Inferior parietal cortex (tissue), 1 donor: ENCODE measurements around the gene MTCP1.

Experiments
- DNase-seq: peaks from one replicate; pipeline ENCODE4 v3.0.0-alpha.2; 2016; ENCODE audit errors: extremely low spot score

MTCP1 gene, protein sequence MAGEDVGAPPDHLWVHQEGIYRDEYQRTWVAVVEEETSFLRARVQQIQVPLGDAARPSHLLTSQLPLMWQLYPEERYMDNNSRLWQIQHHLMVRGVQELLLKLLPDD

DNA sequence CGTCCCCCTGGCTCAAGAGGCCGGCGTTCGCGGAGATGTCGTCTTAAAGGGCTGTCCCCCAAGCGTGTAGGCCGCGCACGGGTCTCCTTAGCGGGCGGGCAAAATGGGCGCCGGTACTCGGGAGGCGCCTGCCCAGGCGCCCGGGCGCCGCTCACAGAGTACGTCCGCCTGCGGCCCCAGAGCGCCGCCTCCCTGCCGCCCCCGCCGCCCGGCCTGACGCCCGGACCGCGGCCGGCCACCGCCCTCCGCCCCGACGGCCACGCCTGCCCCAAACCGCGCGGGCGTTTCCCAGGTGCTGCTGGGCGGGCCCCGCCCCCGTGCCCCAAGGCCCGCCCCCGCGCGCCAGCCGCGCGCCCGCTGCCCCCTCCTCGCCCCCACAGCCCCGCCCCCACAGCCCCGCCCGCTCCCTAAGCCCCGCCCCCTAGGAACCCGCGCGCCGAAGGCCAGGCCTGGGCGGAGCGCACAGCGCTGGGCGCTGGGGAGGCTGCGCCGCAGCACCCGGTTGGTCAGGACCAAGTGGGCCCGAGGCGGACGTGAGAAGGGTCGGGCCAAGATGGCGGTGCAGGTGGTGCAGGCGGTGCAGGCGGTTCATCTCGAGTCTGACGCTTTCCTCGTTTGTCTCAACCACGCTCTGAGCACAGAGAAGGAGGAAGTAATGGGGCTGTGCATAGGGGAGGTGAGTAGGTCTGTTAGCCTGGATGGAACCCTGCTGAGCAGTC lies at the start of gene MTCP1, which contains the start of the genes BRCC3 and CMC4:
Gene MTCP1 (minus strand): TSS at position 162 of the 719 bp plus-strand sequence. CDS start 5,126 bp downstream, outside the sequence.
Gene BRCC3 (plus strand): TSS at position 534 of the 719 bp plus-strand sequence. CDS start 20 bp downstream, at position 554.
Gene CMC4 (minus strand): TSS at position 162 of the 719 bp plus-strand sequence. CDS start 7,113 bp downstream, outside the sequence.
- DNase-seq, result peak; percentile 57

DNA sequence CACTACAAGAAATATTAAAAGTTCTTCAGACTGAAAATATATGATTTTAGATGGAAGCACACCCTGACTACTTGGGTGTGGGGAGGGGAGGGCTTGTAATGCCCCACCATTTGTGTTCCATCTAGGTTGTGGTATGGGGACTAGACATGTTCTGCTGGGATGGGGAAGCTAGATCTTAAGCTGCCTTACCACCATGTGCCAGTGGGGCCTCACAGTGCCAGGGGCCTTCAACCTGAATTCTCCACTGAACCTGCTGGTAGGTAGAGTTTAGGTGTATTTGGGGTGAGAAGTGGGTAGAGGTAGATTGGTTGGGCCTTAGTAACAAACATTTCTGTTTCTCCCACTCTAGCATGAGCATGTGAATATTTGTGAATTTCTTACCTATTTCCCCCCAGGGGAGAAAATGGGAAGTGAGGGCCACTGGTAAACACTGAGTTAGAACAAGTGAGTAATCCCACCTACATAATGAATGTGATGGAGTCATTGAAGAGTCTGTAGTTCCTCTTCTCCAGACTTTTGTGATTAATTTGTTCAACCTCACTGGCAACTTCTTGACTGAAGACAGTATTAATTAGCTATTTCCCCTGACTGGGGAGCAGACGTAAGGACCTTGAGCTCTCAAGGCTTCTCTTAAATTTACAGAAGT lies 44.4 kb upstream of the MTCP1 start:
- DNase-seq, result no peak

DNA sequence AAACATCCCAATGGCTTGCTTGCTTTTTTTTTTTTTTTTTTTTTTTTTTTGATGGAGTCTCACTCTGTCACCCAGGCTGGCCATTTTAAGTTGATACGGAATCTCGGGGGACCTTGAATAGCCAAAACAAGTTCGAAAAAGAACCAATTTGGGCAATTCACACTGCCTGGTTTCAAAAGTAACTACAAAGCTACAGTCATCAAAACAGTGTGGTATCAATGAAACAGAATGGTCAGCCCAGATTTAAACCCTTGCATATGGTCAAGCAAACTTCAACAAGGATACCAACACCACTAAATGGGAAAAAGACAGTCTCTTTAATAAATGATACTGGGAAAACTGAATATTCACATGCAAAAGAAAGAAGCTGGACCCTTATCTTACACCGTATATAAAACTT lies 42.2 kb upstream of the MTCP1 start:
- DNase-seq, result no peak

DNA sequence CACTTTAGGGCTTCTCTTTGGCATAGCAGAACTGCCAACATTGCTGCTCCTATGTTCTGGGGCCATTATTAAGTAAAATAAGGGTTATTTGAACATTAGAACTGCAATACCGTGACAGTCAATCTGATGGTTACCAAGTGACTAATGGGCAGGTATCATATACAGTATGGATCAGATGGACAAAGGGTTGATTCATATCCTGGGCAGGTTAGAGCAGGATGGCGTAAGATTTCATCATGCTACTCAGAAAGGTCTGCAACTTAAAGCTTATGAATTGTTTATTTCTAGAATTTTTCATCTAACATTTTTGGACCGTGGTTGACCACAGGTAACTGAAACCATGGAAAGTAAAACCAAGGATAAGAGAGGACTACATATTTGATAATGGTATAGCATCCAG lies 41.2 kb upstream of the MTCP1 start:
- no peak for DNase-seq

DNA sequence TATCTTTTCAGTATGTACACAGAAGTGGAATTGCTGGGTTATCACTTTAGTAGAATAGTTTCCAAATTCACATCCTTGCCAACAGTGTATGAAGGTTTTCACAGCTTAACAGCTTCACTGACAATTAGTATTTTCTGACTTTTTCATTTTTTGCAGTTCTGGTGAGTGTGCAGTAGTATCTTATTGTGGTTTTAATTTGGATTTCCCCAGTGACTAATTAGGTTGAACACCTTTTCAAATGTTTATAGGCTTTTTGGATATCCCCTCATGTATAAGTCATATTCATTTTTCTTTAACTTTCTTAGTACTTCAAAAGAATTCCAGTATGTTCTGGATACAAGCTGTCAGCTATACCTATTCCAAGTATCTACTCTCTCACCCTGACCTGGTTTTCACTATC lies 37.5 kb upstream of the MTCP1 start:
- no peak for DNase-seq

DNA sequence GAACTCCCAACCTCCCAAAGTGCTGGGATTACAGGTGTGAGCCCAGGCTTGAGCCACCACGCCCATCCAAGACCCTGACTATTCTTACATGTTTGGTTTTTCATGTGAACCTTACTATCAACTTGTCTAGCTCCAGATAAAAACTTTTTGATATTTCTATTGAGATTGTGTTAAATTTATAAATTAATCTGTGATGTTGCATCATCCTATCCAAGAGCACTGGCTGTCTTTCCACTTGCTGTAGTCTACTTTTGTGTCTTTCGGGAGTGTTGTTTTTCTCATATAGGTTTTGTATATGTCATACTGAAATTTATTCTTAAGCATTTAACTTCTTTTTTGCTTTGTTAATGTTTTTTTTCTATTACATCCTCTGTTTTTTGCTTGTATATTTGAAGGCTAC lies 35.0 kb upstream of the MTCP1 start:
- DNase-seq, result no peak

DNA sequence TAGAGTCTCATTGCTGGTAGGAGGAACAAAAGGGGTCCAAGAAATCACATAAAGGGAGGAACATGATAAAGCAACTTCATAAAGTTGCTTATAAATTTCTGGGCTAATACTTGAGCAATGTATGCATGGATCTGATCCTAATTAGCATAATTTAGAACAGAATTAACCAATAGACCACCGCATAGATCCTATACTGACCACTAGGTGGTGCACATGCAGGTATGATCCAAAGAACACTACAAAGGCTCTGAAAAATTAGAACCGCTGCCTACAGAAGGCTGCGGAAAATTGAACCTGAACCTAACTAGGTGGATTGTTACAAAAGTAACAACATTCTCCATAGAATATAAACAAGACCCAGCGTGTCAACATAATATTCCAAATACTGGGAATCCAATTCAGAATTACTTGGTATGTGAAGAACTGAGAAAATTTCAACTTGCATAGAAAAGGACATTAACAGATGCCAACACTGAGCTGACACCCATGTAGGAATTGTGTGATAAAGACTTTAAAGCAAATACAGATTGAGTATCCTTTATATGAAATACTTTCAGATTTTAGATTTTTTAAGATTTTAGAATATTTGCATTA lies 23.6 kb upstream of the MTCP1 start:
- peak; percentile 19 for DNase-seq

DNA sequence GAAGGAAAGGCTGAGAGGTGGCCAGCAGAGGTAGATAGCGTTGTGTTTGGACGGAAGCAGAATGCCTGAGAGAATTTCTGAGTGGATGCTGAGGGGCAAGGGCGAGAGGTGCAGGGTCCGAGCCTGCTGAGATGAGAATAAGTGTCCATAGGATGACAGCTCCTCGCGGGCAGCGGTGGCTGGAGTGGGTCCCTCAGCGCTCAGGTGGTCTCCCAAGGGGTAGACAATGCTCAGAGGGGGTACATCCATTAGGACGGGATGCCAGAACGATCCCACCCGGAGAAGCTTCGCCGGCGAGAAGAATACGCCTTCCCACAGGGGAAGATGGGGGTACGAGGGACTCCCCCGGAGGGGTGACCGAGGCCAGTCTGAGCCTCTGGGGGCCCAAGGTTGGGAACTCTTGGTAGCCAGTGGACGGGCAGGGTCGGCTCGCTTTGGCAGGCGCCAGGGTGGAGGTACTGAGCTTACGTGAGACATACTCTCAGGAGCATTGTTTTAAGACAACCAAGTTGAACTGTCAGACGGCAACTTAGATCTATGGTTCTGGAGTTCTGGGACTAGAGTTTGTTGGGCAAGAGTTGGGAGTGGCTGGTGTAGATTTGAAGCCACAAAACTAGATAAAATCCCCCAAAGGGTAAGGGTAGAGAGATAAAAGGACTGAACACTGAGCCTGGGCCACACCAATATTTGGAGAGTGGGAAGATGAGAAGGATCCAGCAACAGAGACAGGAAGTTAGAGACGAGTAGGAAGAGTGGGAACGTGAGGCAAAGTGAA lies 16.2 kb upstream of the MTCP1 start:
- no peak for DNase-seq

DNA sequence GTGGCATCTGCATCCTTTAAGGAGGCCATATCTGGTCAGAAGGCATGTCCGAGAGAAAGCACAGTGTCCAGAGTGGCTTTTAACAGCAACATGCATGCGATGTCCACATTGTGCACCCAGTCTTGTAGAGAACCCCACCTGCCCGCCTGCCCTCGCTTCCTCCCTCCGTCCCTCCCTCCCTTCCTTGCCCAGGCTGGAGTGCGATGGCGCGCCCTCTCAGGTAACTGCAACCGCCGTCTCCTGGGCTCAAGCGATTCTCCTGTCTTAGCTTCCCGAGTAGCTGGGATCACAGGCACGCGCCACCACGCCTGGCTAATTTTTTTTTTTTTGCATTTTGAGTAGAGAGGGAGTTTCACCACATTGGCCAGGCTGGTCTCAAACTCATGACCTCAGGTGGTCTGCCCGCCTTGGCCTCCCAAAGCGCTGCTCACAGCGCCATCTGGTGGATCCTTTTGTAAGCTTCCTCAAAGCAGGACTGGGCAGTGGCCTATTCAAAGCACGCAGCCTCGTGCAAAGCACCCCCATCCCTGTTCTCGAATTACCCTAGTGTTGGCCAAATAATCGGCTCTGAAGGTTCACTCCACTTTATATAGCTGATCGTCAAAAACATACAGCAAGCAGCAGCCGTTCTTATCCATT lies 15.4 kb upstream of the MTCP1 start:
- peak; percentile 3 for DNase-seq

DNA sequence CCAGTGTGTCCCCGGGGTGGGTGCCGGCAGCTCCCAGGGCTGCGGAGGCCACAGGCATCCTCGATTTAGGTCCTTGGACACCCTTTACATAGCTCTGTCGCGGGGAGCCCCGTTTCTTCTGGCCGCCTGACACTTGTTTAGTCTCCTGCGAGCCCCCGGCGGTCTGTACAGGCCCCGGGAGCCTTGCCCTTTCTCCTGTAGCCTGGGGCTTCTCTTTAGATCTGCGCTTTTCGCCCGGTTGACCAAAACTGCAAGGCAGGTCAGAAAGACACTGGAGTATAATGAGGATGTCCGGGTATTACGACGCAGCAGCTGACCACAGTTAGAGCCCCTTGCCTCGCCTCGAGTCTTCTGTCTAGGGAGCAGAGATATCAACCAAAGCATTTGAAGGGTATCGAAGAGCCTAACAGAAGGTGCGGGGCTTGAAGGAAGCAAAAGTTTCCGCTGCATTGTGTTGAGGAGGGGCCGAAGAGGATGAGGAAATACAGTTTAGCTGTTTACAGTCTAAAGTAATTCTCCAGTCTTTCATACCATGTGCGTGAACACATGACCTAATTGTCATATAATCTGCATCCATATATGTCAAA lies 851 bp upstream of the MTCP1 start:
- DNase-seq, result no peak

DNA sequence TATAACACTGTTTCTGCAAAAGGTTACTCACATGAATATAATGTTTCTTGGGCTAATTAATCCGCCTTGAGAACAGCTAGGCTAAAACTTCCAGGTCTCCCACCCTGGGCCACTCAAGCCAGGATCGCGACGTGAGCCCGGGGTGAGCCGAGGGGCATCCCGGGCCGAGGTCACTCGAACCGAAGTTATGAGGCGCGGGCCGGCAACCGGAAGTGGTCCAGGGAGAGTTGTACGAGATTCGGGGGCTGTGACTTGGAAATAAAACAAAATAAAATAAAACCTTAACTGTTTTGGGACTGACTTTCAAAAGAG lies 317 bp downstream of the MTCP1 start:
- DNase-seq, result no peak

DNA sequence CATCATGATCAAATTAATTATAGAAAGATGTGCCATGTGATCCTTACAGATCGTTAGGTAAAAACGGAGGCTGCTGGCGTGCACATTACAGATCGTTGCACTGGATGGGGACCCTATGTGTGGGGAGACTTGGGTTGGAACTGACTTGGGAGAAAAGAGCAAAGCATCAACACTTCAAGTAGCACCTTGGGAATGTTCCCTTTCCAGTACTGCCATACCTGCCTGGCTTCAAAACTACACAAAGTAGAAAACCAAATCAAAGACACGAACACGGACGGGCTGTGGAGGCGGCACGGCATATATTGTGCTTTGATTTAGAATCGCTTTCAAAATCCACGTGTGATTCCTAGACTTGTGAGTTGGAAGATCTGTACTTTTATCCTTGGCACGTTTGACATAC lies 898 bp downstream of the MTCP1 start:
- no peak for DNase-seq

DNA sequence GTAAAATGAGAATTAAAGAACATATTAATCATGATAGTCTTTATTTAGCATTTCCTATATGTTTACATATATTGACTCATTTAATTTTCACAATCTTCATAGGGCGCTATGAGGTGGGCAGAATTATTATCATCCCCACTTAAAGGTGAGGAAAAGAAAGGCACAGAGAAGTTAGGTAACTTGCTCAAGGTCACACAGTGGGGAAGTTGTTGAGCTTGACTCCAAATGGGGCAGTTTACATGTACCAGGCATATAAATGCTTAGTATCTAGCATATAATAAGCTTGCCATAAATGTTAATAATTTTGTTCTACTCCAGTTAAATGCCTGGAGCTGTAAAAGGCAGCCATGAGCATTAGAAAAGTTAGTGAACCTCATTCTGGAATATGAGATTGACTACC lies 1.5 kb downstream of the MTCP1 start:
- DNase-seq, result no peak

DNA sequence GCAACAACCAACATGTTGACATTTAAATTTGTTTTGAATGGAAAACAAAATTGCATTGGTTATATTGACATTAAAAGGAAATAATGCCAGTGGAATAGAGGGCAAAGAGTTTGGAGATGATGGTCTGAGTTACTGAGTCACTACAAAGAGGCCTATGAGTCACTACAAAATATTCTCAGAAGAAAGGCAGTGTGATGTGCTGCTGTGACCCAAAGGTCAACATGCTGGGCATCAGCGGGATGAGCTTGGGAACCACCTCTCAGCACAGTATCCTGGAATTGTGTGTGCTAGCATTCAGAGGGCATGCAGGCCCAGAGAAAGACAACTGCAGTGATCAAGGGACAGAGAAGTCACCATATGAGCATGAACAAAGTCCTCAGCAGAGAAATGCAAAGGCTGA lies 2.8 kb downstream of the MTCP1 start:
- DNase-seq, result no peak

DNA sequence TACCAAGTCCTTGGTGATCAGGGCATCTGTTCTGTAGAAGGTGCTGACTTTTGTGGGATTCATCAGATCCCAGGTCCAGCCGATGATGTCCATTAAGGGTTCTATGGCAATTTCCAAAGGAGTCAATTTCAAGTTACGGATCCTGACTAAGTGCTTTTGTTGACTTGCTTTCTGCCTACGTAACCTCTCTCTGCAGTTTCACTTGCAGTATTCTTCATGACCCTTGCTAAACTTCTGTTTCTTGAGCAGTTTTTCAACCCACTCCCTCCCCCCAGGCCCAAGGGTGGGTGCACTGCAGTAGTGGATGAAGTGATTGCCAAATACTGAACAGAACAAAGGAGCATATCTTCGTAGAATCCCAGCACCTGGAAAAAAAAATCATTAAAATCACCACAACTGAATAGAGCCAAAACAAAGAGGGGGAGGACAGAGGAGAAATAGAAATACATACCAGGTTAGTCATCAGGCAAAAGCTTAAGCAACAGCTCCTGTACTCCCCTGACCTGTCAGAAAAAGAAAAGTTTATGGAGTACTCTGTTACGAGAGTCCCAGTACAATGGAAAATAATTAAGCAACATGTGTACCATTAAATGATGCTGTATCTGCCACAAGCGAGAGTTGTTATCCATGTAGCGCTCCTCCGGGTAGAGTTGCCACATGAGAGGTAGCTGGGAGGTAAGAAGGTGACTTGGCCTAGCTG lies 5.8 kb downstream of the MTCP1 start:
- no peak for DNase-seq

DNA sequence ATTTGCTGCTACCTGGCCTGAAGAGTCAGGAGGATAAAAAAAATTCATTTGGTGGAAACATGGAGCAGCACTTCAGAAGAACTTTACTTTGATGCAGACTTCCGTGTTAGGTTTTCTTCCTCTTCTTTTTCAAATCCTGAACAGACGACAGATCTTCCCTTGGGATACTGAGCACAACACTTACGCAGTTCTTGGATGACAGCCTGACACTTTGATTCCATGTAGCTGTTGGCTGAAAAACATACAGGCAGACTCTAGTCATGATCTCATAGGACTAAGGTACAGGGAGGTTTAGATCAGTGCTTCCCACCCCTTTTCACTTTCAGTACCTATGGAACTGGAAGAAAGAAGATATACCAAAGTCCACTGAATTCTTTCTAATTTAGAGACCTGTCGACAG lies 9.2 kb downstream of the MTCP1 start:
- no peak for DNase-seq

DNA sequence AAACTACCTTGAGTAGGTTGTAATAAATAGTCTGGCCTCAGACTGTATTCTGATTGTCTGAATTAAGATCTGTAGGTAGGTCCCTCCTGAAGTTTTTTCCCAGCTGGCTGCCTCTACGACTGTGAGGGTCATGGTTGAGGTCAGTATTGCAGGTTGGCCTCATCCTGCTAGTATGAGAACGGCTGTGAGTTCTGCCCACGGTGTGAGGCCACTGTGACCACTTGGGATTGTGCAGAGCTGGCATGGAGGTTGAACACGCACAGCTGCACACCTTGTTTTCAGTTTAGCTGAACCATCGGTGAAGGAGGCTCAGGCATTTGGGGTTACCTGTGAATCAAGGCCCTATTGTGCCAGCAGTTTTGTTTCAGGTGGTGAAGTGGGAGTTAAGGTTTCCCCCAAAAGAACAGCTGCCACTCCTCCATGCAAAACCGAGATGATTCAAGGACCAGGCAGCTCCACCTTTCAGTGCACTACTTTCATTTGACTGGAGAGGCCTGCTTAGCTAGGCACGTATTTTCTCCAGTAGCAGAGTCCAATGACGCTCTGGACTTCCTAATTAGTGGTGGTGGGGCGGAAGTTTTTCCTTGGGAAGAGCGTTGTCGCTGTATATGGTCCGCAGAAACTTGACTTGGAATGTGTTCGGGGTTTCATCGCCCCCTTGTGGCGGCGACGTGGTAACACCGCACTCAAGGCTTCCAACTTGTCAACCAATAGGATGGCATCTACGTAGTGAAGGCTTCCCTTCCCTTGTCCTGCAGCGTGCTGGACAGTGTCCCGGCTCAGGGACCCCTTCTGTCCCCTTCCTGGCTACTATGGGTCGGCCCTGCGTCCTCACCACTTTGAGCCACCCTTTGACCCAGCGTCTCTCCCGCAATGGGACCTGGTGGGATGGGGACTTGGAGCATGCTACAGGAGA lies 13.8 kb downstream of the MTCP1 start:
- peak; percentile 63 for DNase-seq

DNA sequence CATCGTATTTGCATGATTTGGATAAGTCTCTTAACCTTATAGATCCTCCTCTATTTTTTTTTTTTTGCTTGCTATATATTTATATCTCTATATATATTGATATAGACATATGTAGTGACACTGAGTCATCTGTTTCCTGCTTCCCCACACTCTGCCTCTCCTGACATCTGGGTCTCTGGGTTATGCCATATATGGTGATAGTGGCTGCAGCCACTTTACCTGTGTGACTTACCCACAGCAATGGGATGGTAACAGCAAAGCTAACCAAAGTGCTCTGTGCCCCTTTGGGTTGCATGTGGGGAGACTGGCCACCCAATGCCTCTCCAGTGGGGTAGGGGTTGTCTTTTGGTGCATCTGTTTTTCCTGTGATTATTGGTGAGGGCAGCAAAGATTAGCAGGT lies 14.5 kb downstream of the MTCP1 start:
- DNase-seq, result no peak

DNA sequence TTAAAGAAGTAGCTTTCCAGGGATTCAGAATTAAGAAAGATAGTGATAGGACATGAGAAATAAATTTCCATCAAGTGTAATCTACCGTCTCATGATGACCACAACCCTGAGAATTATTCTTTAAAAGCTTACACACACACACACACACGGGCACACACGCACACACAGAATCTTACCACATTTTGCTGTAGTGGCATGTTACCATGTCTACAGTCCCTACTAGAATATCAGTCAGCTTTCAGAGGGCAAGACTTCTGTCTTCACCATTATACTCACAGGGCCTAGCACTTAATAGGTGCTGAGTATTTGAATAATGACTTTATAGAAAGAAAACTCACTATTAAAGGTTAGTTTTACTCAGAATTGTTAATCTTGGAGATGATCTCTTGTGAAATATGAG lies 15.4 kb downstream of the MTCP1 start:
- DNase-seq, result no peak

DNA sequence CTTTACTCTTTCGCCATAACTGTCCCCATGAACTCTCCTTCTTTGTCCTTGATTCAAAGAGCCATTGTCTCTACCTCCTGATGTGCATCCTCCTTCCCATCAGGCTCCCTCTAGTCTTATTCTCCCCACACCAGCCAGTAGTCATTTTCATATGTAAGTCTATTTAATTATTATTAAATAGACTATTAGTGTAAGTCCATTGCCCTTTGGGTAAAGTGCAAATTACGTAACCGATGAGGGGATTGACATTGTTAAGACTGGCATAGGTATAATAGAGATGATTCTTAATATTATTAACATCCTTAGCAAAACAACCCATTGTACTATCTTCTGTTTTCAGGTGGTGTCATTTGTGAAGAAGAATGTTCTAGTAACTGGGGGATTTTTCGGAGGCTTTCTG lies 16.7 kb downstream of the MTCP1 start:
- no peak for DNase-seq
